M059J (cell line): ENCODE data around the gene GAS5. TPM values are rescaled to one million over a fixed set of nuclear protein-coding genes. Genes with fewer than 3 reads are reported as not detected.
"Not testable (repeated sequence)": the region's sequence is repeated elsewhere in the genome, so short reads cannot be mapped to it uniquely, and the experiment has no call there.

ENCODE experiments used
- DNase-seq: peaks from one replicate; pipeline ENCODE4 v3.0.0-alpha.2; 2012; ENCODE audit warnings: low read depth
- total RNA-seq: library from RNA; depleted of rRNA; stranded (reverse); fragments of >200 nt; shearing (Covaris generic); gene quantifications from 2 replicates; pipeline ENCODE4 v1.2.3, GENCODE V29; 2014

Gene GAS5
- total RNA-seq, 1 experiment from 2014 or later = 128 TPM

DNA sequence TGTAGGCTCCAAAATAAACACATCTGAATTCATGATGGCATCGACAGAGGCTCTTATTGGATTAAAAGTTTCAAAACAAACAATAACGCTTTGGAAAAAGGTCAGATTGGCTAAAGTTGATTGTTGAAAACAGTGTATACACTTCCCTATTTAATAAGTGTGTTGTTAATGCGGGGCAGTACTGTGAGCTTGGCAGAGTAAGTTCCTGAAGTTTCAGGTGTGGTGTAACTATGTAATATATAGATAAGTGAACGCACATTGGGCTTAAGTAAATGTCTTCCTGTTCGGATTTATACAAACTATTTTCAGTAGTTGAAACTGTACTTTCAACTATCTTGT is 1.2 kb upstream of the GAS5 start:
- no peak for DNase-seq

DNA sequence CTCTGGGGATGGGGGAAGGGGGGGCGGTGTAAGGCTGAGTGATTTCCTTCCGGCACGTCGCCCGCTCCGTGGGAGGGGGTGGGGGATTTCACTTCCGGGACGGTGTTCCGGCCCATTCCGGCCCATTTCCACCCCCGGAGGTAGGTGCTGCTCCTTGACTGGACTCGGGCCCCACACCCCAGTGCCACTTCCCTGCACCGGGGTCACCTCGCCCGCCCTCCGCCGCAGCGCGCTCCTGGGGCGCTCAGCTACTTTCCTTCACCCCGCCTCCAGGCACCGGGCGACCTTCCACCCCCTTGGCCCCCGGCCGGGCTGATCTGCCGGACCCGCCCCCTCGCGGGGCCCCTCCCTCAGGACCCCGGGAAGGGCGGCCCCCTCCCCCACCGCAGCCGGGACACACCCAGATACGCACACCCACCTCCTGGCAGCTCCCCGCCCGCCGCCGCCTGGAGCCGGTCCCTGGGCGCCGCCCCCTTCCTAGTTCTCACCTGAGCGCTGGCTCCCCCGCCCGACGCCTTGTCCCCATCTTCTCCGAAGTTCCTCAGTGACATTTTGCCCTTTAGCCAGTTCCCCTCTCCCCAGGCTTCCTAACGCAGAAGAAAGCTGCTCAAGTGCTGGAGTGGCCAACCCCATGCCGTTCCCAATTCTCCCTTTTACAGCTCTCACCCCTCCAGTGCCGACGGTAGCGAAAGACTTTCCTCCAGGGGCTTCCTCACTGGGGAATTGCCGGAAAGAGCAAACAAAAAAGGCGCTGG is 654 bp upstream of the GAS5 start, which contains the start of gene ZBTB37:
Gene ZBTB37, plus strand, starts transcription at position 115 of the 755 bp plus-strand sequence. CDS start 1,846 bp downstream, outside the sequence.
- peak; percentile 80 for DNase-seq

DNA sequence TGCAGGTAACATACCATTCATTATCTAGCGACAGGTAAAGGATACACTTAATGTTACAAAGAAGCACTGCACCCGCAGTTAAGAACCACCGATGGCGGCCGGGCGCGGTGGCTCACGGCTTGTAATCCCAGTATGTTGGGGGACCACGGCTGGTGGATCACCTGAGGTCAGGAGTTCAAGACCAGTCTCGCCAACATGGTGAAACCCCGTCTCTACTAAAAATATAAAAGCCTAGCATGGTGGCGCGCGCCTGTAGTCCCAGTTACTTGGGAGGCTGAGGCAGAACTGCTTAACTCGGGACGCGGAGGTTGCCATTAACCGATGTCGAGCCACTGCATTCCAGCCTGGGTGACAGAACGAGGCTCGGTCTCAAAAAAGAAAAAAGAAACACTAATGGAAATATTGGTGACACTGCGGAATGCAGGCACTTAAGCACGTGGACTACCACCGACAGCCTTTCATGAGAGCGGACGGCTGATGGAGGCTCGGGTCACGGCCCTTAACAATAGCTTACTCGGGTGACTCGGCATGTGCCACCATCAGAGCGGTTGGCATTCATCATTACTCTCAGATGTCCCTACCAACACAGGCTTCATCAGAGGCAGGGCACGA is 542 bp downstream of the GAS5 start:
- DNase-seq = no peak

DNA sequence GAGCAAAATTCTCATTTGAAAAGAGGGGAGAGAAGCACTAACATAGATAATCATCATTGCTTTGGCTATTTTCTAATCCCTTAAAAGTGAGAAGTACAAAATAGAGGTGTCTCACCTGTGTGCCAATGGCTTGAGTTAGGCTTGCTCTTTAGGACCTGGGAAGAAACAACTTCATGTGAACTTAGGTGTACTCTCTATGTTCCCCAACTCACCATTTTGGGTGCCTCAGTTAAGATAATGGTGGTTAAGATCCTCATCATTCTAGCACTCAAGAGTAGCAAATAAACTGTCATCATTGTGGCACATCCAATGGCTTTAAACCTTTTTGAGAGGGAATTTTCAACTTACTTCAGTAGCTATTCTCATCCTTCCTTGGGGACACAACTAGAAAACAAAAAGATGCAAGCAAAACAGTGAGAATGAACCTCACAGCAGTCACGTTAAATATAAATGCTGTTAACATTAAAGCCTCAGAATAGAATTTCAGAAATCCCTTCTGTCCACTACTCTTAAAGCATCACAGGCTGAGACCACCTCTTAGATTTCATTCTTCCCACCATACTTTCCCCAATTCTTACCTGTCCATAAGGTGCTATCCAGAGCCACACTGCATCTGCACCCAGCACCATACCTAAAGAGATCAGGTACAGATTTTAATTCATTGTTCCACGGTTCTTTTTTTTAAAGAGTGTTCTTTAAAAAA is 1.2 kb downstream of the GAS5 start:
- no peak for DNase-seq

DNA sequence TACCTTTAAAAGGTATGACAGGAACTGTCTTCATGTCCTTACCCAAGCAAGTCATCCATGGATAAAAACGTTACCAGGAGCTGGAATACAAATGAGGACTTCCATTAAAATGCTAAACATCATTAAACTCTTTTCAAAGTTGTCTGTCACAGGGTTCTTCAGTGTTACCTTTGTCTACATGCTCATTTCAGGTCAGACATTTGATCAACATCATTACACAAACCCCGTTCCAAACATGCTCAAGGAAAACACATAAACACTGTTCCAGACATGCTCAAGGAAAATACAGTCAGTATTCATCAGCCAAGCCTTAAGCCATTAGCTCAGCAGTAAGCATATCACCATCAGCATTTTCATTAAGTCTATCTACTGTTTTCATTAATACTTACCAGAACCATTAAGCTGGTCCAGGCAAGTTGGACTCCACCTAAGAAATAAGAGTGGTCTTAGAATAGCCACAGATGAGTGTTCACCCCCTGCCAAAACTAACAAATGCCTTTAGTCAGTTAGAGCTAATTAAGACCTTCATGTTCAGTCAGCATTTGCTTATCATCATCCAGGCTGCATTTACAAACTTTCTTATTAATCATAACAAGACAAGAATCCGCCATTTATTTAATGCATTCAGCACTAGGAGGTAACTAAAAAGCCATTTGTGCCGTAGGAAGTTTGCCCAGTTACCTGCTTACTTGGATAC is 2.2 kb downstream of the GAS5 start:
- no peak for DNase-seq

DNA sequence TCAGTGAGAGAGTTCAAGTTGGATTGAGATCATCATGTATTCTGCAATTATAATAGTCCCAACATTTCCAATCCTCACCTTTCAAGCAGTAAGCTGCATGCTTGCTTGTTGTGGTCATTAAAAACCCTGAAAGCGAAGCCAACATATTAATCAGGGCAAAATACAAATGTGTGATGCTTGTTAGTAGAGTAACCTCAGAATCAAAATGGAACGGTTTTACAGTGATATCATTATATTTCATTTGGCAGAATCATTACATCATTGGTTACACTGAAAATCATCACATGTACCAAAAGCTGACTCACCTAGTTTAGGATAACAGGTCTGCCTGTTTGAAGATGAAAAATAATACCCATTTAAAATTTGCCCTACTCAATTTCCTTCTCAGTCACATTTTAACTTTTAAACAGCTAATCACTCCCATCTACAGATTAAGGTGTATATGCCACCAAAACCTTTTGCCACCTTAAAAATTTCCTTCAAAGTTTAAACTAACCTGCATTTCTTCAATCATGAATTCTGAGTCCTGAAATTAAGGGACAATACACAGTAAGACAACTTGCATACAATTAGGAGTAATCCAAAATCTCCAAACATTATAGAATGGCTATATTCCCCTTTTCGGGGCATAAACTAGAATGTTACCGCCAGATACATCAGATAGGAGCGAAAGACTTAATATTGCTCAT is 3.5 kb downstream of the GAS5 start:
- DNase-seq = no peak

DNA sequence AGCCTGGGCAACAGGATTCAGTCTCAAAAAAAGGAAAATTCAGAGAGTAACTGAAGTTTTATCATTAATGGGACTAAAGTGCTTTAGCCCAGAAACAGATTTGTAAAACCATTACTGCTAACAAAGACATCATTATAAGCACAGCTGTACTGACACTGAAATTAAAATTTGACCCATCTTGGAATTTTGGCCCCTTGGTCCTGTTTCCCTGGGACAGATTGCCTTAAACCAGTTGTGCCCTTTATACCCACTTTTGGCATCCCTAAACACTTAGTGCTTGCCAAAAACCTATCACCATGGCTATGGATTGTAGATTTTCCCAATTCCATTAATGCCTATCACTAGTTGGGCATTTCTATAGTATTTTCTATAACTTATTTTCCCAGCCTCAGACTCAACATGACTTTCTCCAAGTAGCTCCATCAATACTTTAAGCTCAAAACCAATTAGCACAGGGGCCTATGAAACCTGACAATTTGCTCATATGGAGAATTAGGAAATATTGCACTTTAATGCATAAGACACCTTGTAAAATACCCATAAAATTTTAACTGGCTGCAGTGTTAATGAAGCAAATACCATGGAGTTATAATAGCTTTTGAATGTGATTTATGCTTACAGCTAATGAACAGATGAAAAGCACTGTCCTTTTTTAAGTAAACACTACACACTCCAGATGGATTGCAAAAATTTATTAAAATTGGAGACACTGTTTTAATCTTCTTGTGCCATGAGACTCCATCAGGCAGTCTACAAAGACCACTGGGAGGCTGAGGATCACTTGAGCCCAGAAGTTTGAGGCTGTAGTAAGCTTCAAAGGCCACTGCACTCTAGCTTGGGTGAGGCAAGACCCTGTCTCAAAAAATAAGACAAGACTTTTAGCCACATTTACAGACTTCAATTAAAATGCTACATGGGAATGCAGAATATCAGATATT is 4.3 kb downstream of the GAS5 start:
- DNase-seq = no peak

DNA sequence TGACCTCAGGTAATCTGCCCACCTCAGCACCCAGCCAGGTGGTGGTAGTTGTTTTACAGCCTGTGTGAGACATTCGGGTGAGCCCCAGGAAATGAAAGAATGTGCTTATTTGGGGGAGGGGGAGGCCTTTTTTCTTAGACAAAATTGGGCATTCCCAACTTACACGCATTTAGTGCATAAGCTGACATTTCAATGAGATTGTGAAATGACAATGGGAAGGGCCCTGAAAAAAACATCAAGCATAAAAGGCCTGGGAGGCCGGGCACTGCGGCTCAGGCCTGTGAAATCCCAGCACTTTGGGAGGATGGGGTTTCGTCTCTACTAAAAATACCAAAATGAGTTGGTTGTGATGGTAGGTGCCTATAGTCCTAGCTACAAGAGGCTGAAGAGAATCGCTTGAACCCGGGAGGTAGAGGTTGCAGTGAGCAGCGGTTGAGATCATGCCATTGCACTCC is 5.0 kb downstream of the GAS5 start:
- no peak for DNase-seq

DNA sequence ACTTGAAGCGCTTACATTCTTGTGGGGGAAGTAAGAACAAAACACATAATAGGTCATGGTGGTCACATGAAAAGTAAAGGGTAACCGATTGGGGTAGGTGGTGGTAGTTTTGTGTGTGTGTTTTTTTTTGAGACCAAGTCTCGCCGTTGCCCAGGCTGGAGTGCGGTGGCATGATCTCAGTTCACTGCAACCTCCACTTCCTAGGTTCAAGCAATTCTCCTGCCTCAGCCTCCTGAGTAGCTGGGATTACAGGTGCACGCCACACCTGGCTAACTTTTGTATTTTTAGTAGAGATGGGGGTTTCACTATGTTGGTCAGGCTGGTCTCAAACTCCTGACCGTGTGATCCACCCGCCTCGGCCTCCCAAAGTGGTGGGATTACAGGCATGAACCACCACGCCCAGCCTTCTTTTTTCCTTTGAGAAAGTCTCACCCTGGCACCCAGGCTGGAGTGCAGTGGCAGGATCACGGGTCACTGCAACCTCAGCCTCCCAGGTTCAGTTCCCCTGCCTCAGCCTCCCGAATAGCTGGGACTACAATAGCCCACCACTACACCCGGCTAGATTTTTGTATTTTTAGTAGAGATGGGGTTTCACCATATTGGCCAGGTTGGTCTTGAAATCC is 5.5 kb downstream of the GAS5 start:
- DNase-seq = not testable (repeated sequence)

DNA sequence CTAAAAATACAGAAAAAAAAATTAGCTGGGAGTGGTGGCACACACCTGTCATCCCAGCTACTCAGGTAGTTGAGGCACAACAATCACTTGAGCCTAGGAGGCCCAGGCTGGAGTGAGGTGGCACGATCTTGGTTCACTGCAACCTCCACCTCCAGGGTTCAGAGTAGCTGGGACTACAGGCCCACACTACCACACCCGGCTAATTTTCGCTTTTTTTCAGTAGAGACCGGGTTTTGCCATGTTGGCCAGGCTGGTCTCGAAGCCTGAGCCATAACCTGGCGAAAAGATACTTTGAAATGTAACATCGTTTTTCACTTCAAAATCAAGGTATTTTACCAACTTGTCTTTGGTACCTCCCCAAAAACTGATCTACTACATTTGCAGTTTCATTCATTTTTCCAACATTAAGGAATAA is 6.1 kb downstream of the GAS5 start:
- no peak for DNase-seq

DNA sequence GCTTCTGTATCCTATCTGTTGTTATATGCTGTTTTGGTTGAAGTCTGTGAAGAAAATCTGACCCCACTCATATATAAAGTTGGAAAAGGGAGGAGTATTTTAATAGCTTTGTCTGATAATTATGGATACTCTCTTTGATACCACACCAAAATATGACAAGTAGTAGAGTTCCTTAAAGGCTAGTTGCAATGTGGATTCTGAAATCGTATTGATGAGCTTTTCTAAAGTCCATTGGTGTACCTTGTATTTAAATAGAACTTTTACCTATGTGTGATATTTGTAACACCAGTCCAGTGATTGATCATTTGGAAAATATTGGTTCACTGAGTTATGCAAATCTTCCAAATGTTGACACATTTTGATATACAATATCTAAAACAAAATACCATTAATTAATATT is 7.7 kb downstream of the GAS5 start:
- no peak for DNase-seq

DNA sequence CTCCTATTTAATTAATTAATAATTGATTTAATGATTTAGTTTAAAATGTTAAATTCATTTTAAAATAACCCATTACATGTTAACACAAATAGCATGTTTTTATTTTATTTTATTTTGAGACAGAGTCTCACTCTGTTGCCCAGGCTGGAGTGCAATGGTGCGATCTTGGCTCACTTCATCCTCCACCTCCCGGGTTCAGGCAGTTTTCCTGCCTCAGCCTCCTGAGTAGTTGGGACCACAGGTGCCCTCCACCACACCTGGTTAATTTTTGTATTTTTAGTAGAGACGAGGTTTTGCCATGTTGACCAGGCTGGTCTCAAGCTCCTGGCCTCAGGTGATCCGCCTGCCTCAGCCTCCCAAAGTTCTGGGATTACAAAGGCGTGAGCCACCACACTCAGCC is 8.2 kb downstream of the GAS5 start:
- not testable (repeated sequence) for DNase-seq

DNA sequence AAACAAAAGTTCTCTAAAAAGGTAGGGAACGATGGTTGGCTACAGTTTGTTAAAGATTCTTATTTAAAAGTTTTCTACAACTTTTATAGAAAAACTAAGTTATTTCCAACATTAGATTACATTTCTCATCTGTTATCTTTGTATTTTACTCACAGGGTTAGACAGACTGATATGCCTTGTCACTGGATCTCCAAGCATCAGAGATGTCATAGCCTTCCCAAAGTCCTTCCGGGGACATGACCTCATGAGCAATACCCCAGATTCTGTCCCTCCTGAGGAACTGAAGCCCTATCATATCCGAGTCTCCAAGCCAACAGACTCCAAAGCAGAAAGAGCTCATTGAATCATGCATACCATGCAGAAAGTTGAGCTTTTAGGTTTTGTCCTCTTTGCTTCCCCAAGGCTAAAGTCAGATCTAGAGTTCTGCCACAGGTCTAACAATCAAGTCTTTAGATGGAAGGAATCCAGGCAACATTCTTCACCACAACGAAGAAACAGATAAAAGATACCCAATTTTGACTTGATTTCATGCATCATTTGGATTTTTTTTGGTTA is 10.3 kb downstream of the GAS5 start:
- no peak for DNase-seq

DNA sequence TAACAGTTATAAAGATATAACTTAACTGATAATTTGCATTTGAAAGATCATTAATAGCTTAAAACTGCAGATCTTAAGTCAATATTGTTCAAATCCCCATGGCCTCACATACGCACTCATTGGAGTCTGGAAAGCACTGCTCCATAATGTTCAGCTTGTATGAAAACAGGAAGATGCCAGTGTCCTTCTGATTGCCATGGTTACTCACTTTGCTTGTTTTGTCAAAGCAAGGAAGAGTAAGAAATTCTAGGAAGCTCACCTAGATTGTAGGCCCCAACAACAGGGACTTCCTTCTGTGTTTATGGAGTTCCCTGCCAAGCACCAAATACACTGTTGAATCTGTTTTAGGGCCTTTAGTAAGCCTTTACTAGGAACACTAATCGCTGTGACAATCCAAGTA is 10.9 kb downstream of the GAS5 start:
- DNase-seq = no peak

DNA sequence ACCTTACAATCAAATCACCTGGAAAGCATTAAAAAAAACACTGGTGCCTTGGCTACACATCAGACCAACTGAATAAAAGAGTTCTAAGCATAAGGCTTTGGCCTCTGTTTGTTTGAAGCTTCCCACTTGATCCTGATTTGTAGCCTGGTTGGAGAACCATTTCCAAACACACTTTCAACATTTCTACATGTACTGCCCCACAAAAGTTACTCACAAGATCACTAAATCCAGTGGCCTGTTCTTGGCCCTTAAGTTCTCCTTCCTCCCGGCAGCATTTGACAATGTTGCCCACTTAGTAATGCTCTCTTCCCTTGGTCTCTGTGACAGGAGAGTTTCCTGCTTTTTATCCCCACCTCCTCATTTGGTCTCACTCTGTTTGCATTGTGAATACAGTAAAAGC is 11.8 kb downstream of the GAS5 start:
- no peak for DNase-seq

DNA sequence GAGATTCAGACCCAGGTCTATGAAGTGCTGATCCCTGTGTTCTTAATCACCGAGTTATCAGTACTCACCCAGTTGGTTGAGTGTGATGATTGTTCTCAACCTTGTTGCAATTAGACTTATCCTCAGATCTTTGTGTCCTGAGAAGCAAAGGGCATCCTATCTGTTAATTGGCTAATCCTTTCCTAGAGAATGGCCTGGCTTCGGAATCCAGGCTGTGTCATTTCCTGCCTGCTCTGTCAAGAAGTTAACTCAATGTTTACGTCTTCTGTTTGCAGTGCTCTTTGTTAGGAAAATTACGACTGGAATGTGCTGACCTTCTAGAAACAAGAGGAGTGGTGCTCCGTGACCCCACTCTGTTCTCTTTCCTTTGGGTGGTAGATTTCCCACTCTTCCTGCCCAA is 14.7 kb downstream of the GAS5 start:
- peak; percentile 71 for DNase-seq

DNA sequence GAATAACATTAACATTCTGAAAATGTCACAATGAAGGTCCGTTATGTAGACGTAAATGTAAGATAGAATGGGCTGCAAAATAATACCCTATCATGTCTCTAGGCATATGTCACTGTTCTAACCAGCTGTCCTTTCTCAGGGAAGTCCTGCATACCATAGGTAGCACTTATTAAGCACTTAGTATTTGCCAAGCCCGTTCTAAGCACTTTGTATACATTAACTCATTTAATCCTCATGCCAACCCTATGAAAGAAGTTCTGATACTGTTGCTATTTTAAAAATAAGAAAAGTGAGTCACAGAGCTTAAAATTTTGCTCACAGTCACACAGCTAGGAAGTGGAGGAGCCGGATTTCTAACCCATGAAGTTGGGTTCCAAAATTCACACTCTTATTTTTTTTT is 15.7 kb downstream of the GAS5 start:
- no peak for DNase-seq

DNA sequence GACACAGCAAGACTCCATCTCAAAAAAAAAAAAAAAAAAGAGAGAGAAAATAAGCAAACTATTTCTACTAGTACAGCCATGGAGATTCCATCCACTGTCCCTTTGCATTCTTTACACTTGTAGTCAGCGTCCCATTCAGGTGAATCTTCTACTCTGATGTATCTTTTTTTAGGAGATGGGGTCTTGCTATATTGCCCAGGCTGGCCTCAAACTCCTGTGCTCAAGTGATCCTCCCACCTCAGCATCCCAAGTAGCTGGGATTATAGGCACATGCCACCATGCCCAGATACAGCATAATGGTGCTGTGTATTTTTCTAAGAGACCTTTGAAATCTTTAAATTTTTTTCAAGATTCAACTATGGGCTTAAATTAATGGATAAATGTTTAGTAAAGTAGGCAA is 35.0 kb downstream of the GAS5 start:
- no peak for DNase-seq

DNA sequence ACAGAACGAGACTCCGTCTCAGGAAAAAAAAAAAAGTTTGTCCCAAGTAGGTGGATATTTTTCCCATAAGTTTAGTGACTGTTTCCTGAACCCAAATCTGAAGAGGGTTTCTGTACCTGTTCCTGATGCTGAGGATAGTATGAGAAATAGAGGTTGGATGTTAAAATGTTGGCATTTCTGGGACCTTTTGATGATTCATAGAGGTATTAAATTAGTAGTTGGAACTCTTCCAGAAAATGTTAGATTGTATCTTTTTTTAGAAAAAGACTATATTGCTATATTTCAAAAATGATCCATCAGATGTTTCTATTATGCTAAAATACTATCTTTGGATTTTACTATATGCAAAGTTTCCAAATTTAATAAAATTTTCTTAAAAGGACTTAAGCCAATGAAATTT is 40.2 kb downstream of the GAS5 start:
- peak; percentile 9 for DNase-seq
